ENCODE measurements around the gene HECTD1. TPM values are rescaled to one million over a fixed set of nuclear protein-coding genes. Genes with fewer than 3 reads are reported as not detected.
A peak's percentile ranks its signal among the peaks of the same experiment; 100 is the strongest.

HECTD1 gene
- total RNA-seq, 1 donor from 2014 or later = 163 TPM

DNA sequence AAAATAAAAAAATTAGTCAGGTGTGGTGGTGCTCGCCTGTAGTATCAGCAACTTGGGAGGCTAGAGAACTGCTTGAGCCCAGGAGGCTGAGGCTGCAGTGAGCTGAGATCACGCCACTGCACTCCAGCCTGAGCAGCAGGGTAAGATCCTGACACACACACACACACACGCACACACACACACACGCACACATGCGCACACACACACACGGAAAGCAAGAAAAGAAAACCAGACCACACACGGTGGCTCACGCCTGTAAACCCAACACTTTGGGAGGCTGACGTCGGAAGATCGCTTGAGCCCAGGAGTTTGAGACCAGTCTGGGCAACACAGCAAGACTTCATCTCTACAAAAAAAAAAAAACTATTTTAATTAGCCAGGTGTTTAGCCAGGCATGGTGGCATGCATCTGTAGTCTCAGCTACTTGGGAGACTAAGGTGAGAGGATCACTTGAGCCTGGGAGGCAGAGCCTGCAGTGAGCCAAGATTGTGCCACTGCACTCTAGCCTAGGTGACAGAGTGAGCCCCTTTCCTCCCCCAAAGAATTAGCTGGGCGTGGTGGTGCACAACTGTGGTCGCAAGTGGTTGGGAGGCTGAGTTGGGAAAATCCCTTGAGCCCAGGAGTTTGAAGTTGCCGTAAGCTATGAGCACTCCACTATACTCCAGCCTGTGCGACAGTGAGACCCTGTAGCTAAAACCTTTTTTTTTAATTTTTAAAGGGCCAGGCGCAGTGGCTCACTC, 44.5 kb downstream of the HECTD1 start:
- Mint-ChIP-seq H3K36me3 (ENCODE audit: insufficient read depth) (peaks cover 18% of the 10 kb centered on the region), H3K27me3 (no peaks in the 10 kb centered on the region), H3K4me3 (ENCODE audit: low read depth) (no peak overlapping the region), H3K27ac (peak overlapping the region; percentile 69), H3K9me3 (ENCODE audit: low read depth) (no peaks in the 10 kb centered on the region), H3K4me1 (ENCODE audit: low read depth) (peaks cover 11% of the 10 kb centered on the region)
- no peak for DNase-seq (ENCODE audit: low spot score, unreplicated experiment)
- TF ChIP-seq, protein P1, sequence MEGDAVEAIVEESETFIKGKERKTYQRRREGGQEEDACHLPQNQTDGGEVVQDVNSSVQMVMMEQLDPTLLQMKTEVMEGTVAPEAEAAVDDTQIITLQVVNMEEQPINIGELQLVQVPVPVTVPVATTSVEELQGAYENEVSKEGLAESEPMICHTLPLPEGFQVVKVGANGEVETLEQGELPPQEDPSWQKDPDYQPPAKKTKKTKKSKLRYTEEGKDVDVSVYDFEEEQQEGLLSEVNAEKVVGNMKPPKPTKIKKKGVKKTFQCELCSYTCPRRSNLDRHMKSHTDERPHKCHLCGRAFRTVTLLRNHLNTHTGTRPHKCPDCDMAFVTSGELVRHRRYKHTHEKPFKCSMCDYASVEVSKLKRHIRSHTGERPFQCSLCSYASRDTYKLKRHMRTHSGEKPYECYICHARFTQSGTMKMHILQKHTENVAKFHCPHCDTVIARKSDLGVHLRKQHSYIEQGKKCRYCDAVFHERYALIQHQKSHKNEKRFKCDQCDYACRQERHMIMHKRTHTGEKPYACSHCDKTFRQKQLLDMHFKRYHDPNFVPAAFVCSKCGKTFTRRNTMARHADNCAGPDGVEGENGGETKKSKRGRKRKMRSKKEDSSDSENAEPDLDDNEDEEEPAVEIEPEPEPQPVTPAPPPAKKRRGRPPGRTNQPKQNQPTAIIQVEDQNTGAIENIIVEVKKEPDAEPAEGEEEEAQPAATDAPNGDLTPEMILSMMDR (IDR thresholded peaks at IDR 0.05; ENCODE audit: unreplicated experiment) = no peak

DNA sequence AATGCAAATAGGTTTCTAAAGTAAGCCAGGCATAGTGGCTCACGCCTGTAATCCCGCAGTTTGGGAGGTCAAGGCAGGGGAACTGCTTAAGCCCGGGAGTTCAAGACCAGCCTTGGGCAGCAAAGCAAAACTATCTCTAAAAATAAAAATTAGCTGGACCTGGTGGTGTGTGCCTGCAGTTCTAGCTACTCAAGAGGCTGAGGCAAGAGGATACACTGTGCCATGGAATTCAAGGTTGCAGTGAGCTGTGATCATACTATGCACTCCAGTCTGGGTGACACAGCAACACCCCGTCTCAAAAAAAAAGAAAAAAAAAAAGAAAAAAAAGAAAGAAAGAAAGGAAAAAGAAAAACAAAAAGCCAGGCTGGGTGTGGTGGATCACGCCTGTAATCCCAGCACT, 46.3 kb downstream of the HECTD1 start:
- H3K4me1 Mint-ChIP-seq (ENCODE audit: low read depth) = peaks cover 11% of the 10 kb centered on the region
- peaks cover 15% of the 10 kb centered on the region for H3K36me3 Mint-ChIP-seq (ENCODE audit: insufficient read depth)
- TF ChIP-seq, protein P1 (IDR thresholded peaks at IDR 0.05; ENCODE audit: unreplicated experiment) = no peak
- DNase-seq (ENCODE audit: low spot score, unreplicated experiment) = no peak
- no peak overlapping the region for H3K4me3 Mint-ChIP-seq (ENCODE audit: low read depth)
- no peaks in the 10 kb centered on the region for H3K27me3 Mint-ChIP-seq
- no peak overlapping the region for H3K27ac Mint-ChIP-seq
- H3K9me3 Mint-ChIP-seq (ENCODE audit: low read depth) = no peaks in the 10 kb centered on the region

DNA sequence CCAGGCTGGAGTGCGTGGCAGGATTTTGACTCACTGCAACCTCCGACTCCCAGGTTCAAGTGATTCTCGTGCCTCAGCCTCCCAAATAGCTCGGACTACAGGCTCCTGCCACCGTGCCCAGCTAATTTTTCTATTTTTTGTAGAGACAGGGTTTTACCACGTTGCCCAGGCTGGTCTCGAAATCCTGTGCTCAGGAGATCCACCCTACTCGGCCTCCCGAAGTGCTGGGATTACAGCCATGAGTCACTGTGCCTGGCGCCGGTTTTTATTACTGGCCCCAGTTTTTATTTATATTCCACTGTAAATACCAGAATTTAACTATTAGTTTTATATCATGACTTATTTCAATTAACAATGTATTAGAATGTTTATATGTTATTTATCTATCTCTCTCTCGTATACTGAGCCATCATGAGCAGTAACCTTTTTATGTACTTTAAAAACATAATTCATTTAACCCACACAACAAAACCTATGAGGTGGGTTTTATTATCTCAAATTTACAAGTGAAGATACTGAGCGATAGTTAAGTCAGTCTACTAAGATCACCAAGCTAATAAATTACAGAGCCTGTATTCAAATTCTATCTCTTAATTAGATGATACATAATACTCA, 47.8 kb downstream of the HECTD1 start:
- H3K9me3 Mint-ChIP-seq (ENCODE audit: low read depth) = no peaks in the 10 kb centered on the region
- H3K27ac Mint-ChIP-seq = peak overlapping the region; percentile 85
- no peak overlapping the region for H3K4me3 Mint-ChIP-seq (ENCODE audit: low read depth)
- TF ChIP-seq, protein P1 (IDR thresholded peaks at IDR 0.05; ENCODE audit: unreplicated experiment) = no peak
- H3K27me3 Mint-ChIP-seq = no peaks in the 10 kb centered on the region
- no peak for DNase-seq (ENCODE audit: low spot score, unreplicated experiment)
- H3K4me1 Mint-ChIP-seq (ENCODE audit: low read depth) = peaks cover 6% of the 10 kb centered on the region
- H3K36me3 Mint-ChIP-seq (ENCODE audit: insufficient read depth) = peaks cover 18% of the 10 kb centered on the region

DNA sequence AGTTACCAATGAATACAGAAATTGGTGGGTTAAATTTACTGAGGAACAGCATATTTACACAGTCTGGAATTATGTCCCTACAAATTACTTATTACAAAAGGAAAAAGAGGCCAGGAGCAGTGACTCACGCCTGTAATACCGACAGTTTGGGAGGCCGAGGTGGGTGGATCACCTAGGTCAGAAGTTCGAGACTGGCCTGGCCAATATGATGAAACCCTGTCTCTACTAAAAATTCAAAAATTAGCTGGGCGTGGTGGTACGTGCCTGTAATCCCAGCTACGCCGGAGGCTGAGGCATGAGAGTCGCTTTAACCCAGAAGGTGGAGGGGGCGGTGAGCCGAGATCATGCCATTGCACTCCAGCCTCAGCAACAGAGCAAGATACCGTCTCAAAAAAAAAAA, 52.6 kb downstream of the HECTD1 start:
- DNase-seq (ENCODE audit: low spot score, unreplicated experiment) = no peak
- Mint-ChIP-seq H3K4me3 (ENCODE audit: low read depth) (no peak overlapping the region), H3K4me1 (ENCODE audit: low read depth) (no peaks in the 10 kb centered on the region), H3K27ac (peak overlapping the region; percentile 82), H3K9me3 (ENCODE audit: low read depth) (no peaks in the 10 kb centered on the region), H3K27me3 (no peaks in the 10 kb centered on the region), H3K36me3 (ENCODE audit: insufficient read depth) (peaks cover 33% of the 10 kb centered on the region)
- TF ChIP-seq, protein P1 (IDR thresholded peaks at IDR 0.05; ENCODE audit: unreplicated experiment) = no peak

DNA sequence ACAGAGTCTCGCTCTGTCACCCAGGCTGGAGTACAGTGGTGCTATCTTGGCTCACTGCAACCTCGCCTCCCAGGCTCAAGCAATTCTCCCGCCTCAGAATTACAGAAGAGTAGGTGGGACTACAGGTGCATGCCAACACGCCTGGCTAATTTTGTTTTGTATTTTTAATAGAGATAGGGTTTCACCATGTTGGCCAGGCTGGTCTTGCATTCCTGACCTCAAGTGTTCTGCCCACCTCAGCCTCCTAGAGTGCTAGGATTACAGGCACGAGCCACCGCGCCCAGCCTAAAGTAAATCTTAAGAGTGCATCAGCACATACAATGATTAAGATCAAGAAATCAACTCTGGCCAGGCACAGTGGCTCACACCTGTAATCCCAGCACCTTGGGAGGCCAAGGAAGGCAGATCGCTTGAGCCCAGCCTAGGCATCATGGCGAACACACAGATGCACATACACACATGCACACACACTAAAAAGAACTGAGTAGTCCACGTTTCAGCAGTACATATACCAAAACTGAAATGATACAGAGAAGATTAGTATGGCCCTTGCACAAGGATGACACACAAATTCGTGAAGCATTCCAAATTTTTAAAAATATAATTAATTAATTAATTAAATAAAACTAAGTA, 65.0 kb downstream of the HECTD1 start:
- Mint-ChIP-seq H3K4me3 (ENCODE audit: low read depth) (no peak overlapping the region), H3K4me1 (ENCODE audit: low read depth) (no peaks in the 10 kb centered on the region), H3K27me3 (no peaks in the 10 kb centered on the region), H3K36me3 (ENCODE audit: insufficient read depth) (peaks cover 14% of the 10 kb centered on the region), H3K9me3 (ENCODE audit: low read depth) (no peaks in the 10 kb centered on the region), H3K27ac (no peak overlapping the region)
- TF ChIP-seq, protein P1 (IDR thresholded peaks at IDR 0.05; ENCODE audit: unreplicated experiment) = no peak
- no peak for DNase-seq (ENCODE audit: low spot score, unreplicated experiment)
